Activated CD8-positive, alpha-beta T cell treated with anti-CD3 and anti-CD28 coated beads, Interleukin-2, amount 10 ng/mL, durations not matched to agents 7 days and 5 days (primary cell): ENCODE results near the gene SLC7A6. TPM values are rescaled to one million over a fixed set of nuclear protein-coding genes. Genes with fewer than 3 reads are reported as not detected.

ENCODE experiments used
- ATAC-seq: fragments of 150-1000 bp; cut with Tn5 transposase; one replicate; pipeline ENCODE4 v1.10.0; 2021; ENCODE audit warnings: moderate library complexity
- CTCF ChIA-PET: fragments of 350-600 bp; sonication (Branson Sonifier 250); formaldehyde crosslinking; loops from one replicate; lab custom pipeline; 2021; ENCODE audit warnings: antibody characterized with exemption; lab: Charles Lee
- POLR2A ChIA-PET: fragments of 350-600 bp; sonication (Branson Sonifier 250); formaldehyde crosslinking; loops from one replicate; lab custom pipeline; 2021; ENCODE audit warnings: antibody characterized with exemption; lab: Charles Lee
- DNase-seq: peaks from one replicate; pipeline ENCODE4 v3.0.0-alpha.2; 2020
- H3K27ac Mint-ChIP-seq: one replicate; pipeline ENCODE4 v1.8.0; 2021; ENCODE audit warnings: mild to moderate bottlenecking, mixed read lengths
- H3K27me3 Mint-ChIP-seq: one replicate; pipeline ENCODE4 v1.8.0; 2021; ENCODE audit warnings: low read depth, mixed read lengths
- H3K36me3 Mint-ChIP-seq: one replicate; pipeline ENCODE4 v1.8.0; 2021; ENCODE audit warnings: low read depth, mixed read lengths
- H3K4me1 Mint-ChIP-seq: one replicate; pipeline ENCODE4 v1.8.0; 2021; ENCODE audit warnings: low read depth, mixed read lengths
- H3K4me3 Mint-ChIP-seq: one replicate; pipeline ENCODE4 v1.8.0; 2021; ENCODE audit warnings: mild to moderate bottlenecking, mixed read lengths
- H3K9me3 Mint-ChIP-seq: one replicate; pipeline ENCODE4 v1.8.0; 2022; ENCODE audit warnings: mixed read lengths; ENCODE audit not compliant: insufficient read depth
- total RNA-seq, 2 experiments: library from RNA; stranded (reverse); gene quantifications; one replicate each; pipeline ENCODE4 v1.2.3, GENCODE V29; 2021

SLC7A6 gene
- total RNA-seq = 10 to 100 TPM; 84.1 to 85.0 TPM

DNA sequence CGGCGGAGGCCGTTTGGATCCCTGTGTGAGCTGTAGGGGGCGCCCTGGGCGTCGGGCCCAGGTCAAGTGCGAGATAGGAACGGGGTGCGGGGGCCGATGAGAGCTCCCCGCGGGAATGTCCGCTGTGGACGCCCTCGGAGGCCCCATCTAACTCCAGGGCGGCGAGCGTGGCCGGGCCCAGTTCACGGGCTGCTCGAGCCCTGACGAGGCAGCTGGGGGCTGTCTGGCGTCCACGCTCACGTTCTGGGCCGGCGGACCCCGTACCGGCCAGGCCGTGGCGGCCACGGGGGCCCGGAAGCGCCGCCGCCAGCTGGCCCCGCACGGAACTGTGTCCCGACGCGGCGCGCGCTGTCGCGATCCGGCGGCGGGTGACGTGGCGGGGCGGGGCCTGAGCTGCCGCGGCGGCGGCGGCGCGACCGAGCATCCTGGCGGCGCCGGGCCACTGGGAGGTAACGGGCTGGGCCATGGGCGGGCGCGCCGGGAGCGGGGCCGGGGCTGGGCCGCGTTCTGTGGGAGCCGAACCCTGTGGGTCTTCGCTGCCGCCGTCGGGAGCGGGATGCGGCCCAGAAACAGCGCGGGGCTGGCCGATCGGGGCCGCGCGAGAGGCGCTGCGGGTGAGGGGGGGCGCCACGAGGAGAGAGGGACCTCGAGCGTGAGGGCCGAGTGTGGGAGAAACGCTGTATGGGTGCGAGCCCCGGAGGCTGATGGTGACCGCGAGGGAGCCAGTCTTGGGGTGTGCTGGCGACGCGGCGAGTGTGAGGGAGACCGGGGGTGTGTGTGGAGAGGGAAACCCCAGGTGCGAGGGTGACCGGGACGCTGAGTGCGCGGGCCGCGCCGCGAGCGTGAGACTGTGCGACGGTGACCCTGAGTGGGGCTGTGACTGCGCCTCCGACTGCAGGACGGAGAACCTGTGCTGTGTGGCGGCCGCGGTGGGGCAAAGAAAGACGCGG lies at the start of gene SLC7A6:
Gene SLC7A6, plus strand, starts transcription at position 399 of the 950 bp plus-strand sequence. CDS start 10,201 bp downstream, outside the sequence.
- peak within 1 kb of the TSS; percentile 99 for H3K27ac Mint-ChIP-seq

GRCh38 chr16:68214726-68215125 lies 49.6 kb upstream of the SLC7A6 start:
- Mint-ChIP-seq H3K4me1 (peaks cover 34% of the 10 kb centered on the region), H3K27ac (no peak overlapping the region), H3K4me3 (no peak overlapping the region), H3K9me3 (no peaks in the 10 kb centered on the region), H3K27me3 (no peaks in the 10 kb centered on the region), H3K36me3 (peaks cover 55% of the 10 kb centered on the region)
- DNase-seq = no peak
- ATAC-seq = no peak
- ChIA-PET POLR2A (no interaction called here), CTCF (interaction anchor here (0.8 kb wide), 1 partner anchor 13 kb away, joined by 3 read pairs; no protein-coding TSS in a partner anchor)

More for the DNA sequence above, at the start of gene SLC7A6:
- Mint-ChIP-seq H3K9me3 (no peaks in the 10 kb centered on the region), H3K27me3 (no peaks in the 10 kb centered on the region), H3K36me3 (peaks cover 24% of the 10 kb centered on the region), H3K4me1 (peaks cover 53% of the 10 kb centered on the region), H3K4me3 (peak within 1 kb of the TSS; percentile 93)
- ATAC-seq (peak; percentile 71), DNase-seq (peak; percentile 85)
- ChIA-PET CTCF (interaction anchor here (1.0 to 9.4 kb wide), 23 partner anchors 10 to 784 kb away, joined by 3 to 544 read pairs (median 5); partner anchors contain the start of genes ATP6V0D1, ESRP2, PLA2G15 and PRMT7), POLR2A (interaction anchor here (1.0 to 6.0 kb wide), 13 partner anchors 8 to 64 kb away, joined by 3 to 55 read pairs (median 6); partner anchors contain the start of genes PLA2G15, PRMT7 and SLC7A6OS)

GRCh38 chr16:68215302-68215701 lies 49.0 kb upstream of the SLC7A6 start:
- peak overlapping the region; percentile 13 for H3K27ac Mint-ChIP-seq
- H3K4me3 Mint-ChIP-seq = no peak overlapping the region
- H3K4me1 Mint-ChIP-seq = peaks cover 29% of the 10 kb centered on the region
- no peaks in the 10 kb centered on the region for H3K27me3 Mint-ChIP-seq
- ChIA-PET CTCF (interaction anchor here (0.8 kb wide), 1 partner anchor 13 kb away, joined by 3 read pairs; no protein-coding TSS in a partner anchor), POLR2A (no interaction called here)
- ATAC-seq = no peak
- no peak for DNase-seq
- peaks cover 59% of the 10 kb centered on the region for H3K36me3 Mint-ChIP-seq
- H3K9me3 Mint-ChIP-seq = no peaks in the 10 kb centered on the region

DNA sequence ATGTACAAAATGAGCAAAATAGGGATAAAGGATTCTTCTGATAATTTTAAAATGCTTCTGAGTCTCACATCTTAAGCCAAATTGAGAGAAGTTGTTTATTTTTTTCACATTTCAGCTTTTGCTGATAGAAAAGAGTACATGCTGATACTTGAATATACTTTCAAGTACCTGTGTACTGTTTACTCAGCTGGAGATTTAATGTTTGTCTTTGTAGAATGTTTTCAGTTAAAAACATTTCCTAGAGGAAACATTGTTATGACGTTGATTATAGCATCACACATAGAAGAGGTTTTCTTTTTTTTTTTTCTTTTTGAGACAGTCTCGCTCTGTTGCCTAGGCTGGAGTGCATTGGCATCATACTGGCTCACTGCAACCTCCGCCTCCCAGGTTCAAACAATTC lies 48.1 kb upstream of the SLC7A6 start:
- ATAC-seq (no peak), DNase-seq (no peak)
- H3K27me3 Mint-ChIP-seq = no peaks in the 10 kb centered on the region
- peaks cover 20% of the 10 kb centered on the region for H3K4me1 Mint-ChIP-seq
- ChIA-PET CTCF (interaction anchor here (1.1 to 2.0 kb wide), 4 partner anchors 11 to 400 kb away, joined by 3 to 9 read pairs (median 5); no protein-coding TSS in a partner anchor), POLR2A (no interaction called here)
- H3K27ac Mint-ChIP-seq = peak overlapping the region; percentile 58
- H3K4me3 Mint-ChIP-seq = no peak overlapping the region
- H3K9me3 Mint-ChIP-seq = no peaks in the 10 kb centered on the region
- H3K36me3 Mint-ChIP-seq = peaks cover 57% of the 10 kb centered on the region

- ATAC-seq (no peak), DNase-seq (no peak)
- CTCF ChIA-PET = interaction anchor here (0.5 to 2.0 kb wide), 8 partner anchors 10 to 401 kb away, joined by 3 to 9 read pairs (median 3); no protein-coding TSS in a partner anchor
- Mint-ChIP-seq H3K4me1 (peaks cover 9% of the 10 kb centered on the region), H3K27me3 (no peaks in the 10 kb centered on the region), H3K36me3 (peaks cover 54% of the 10 kb centered on the region), H3K4me3 (no peak overlapping the region), H3K27ac (peak overlapping the region; percentile 76), H3K9me3 (no peaks in the 10 kb centered on the region)
- POLR2A ChIA-PET = no interaction called here
Measured at GRCh38 chr16:68217506-68217905, 46.8 kb upstream of the SLC7A6 start.

DNA sequence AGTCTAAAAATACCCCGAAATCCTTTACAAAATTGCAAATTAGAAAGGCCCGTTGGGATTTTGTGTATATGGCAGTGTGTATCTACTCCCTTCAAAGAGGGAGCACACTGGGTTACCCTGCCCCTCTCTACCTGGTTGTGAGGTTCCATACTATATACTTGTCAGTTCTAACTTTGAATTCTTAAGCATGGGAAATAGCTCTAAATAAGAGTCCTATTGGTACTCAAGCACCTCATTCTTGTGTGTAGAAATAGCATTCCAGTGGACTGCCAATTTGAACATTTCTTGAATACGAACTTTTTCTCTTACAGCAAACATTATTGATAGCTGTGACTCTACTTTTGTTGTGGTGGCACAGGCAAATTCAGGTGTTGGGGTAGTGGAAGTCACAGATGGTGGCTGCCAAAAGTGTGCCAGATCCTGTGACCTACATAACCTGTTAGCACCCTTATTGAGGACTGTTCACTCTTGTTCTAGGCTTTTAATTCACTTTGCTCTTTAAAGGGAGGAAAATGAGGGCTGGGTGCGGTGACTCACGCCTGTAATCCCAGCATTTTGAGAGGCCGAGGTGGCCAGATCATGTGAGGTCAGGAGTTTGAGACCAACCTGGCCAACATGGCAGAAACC lies 44.5 kb upstream of the SLC7A6 start:
- ATAC-seq = no peak
- H3K4me3 Mint-ChIP-seq = no peak overlapping the region
- DNase-seq = no peak
- H3K36me3 Mint-ChIP-seq = peaks cover 51% of the 10 kb centered on the region
- peaks cover 8% of the 10 kb centered on the region for H3K4me1 Mint-ChIP-seq
- ChIA-PET POLR2A (interaction anchor here (0.7 kb wide), 1 partner anchor 9 kb away, joined by 3 read pairs; no protein-coding TSS in a partner anchor), CTCF (interaction anchor here (0.6 to 0.8 kb wide), 3 partner anchors 9 to 15 kb away, joined by 3 read pairs; no protein-coding TSS in a partner anchor)
- no peaks in the 10 kb centered on the region for H3K27me3 Mint-ChIP-seq
- H3K27ac Mint-ChIP-seq = peak overlapping the region; percentile 46
- H3K9me3 Mint-ChIP-seq = no peaks in the 10 kb centered on the region

GRCh38 chr16:68223072-68223471 lies 41.3 kb upstream of the SLC7A6 start:
- Mint-ChIP-seq H3K4me1 (peaks cover 32% of the 10 kb centered on the region), H3K27ac (no peak overlapping the region), H3K9me3 (no peaks in the 10 kb centered on the region), H3K4me3 (no peak overlapping the region), H3K36me3 (peaks cover 52% of the 10 kb centered on the region), H3K27me3 (no peaks in the 10 kb centered on the region)
- ATAC-seq = no peak
- ChIA-PET CTCF (interaction anchor here (1.7 kb wide), 1 partner anchor 130 kb away, joined by 3 read pairs; no protein-coding TSS in a partner anchor), POLR2A (no interaction called here)
- no peak for DNase-seq

DNA sequence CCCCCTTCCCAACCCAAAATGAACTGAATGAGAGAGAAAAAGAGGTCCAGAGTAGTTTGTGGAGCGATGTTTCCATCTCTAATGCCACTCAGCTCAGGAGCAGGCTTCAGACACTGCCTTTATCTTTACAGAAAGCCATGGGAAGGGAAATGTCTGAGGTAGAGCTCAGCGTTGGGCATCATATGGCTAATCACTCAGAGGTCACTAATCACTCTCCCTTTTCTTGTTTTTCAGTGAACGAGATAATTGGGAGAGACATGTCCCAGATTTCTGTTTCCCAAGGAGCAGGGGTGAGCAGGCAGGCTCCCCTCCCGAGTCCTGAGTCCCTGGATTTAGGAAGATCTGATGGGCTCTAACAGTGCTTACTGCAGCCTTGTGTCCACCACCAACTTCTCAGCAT lies 38.2 kb upstream of the SLC7A6 start:
- no peak for ATAC-seq
- H3K27ac Mint-ChIP-seq = peak overlapping the region; percentile 61

DNA sequence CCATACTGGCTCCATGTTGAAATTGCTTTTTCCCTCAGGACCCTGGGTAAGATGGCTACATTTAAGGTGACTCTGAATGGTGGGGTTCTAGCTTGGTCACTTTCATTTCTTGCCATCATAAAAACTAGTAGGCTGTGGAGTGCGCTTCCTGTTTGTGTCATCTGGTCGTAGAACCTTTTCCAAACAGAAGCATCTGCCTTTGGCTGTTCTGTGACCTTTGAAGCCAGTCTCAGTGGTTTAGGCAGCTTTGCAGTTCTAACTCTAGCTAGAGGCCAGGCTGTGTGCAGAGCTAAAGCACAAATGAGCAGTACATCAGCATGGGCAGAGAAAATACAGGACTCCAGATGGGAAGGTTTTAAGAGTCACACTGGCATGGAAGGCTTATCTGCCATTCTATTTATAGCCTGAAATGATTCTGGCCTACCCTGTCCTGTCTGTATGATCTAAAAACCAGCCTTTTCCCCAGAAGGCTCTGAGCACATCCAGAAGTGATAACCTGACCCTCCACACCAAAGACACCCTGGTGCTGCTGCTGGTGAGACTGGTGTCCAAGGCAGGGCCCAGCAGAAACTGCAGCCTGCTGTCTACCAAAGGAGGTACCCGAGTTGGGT lies 37.0 kb upstream of the SLC7A6 start:
- peak overlapping the region; percentile 31 for H3K4me3 Mint-ChIP-seq
- no peaks in the 10 kb centered on the region for H3K27me3 Mint-ChIP-seq
- H3K36me3 Mint-ChIP-seq = peaks cover 48% of the 10 kb centered on the region
- peak overlapping the region; percentile 82 for H3K27ac Mint-ChIP-seq
- H3K9me3 Mint-ChIP-seq = no peaks in the 10 kb centered on the region
- H3K4me1 Mint-ChIP-seq = peaks cover 45% of the 10 kb centered on the region
- DNase-seq = peak; percentile 60
- ATAC-seq = peak; percentile 72
- ChIA-PET POLR2A (interaction anchor here (0.6 to 1.0 kb wide), 3 partner anchors 15 to 287 kb away, joined by 4 read pairs; no protein-coding TSS in a partner anchor), CTCF (interaction anchor here (0.7 to 4.9 kb wide), 23 partner anchors 10 to 344 kb away, joined by 3 to 41 read pairs (median 5); partner anchors contain the start of gene NFATC3)

More for the DNA sequence above, 38.2 kb upstream of the SLC7A6 start:
- H3K9me3 Mint-ChIP-seq = no peaks in the 10 kb centered on the region
- ChIA-PET CTCF (interaction anchor here (1.6 to 4.9 kb wide), 3 partner anchors 27 to 133 kb away, joined by 4 to 41 read pairs (median 5); no protein-coding TSS in a partner anchor), POLR2A (interaction anchor here (0.9 kb wide), 1 partner anchor 142 kb away, joined by 3 read pairs; no protein-coding TSS in a partner anchor)
- H3K4me1 Mint-ChIP-seq = peaks cover 42% of the 10 kb centered on the region
- no peak overlapping the region for H3K4me3 Mint-ChIP-seq
- H3K36me3 Mint-ChIP-seq = peaks cover 56% of the 10 kb centered on the region
- no peak for DNase-seq
- H3K27me3 Mint-ChIP-seq = no peaks in the 10 kb centered on the region

- H3K27ac Mint-ChIP-seq = peak overlapping the region; percentile 82
- H3K36me3 Mint-ChIP-seq = peaks cover 43% of the 10 kb centered on the region
- ATAC-seq (no peak), DNase-seq (no peak)
- no peak overlapping the region for H3K4me3 Mint-ChIP-seq
- ChIA-PET CTCF (interaction anchor here (0.7 to 4.9 kb wide), 27 partner anchors 9 to 344 kb away, joined by 3 to 41 read pairs (median 4); partner anchors contain the start of gene NFATC3), POLR2A (interaction anchor here (0.6 to 1.3 kb wide), 6 partner anchors 9 to 288 kb away, joined by 3 to 6 read pairs (median 4); no protein-coding TSS in a partner anchor)
- H3K27me3 Mint-ChIP-seq = no peaks in the 10 kb centered on the region
- H3K9me3 Mint-ChIP-seq = no peaks in the 10 kb centered on the region
- peaks cover 49% of the 10 kb centered on the region for H3K4me1 Mint-ChIP-seq
Measured at GRCh38 chr16:68227850-68228553, 36.3 kb upstream of the SLC7A6 start.
